Vagina (tissue), 2 donors: ENCODE data around the gene KCNMB2. TPM values are rescaled to one million over a fixed set of nuclear protein-coding genes. Genes with fewer than 3 reads are reported as not detected.
"Not testable (repeated sequence)": the region's sequence is repeated elsewhere in the genome, so short reads cannot be mapped to it uniquely, and the experiment has no call there.

ENCODE experiments used
- DNase-seq, 2 donors: peaks; one replicate each; pipeline ENCODE4 v3.0.0-alpha.2; 2017; ENCODE audit errors: extremely low spot score in 2 of 2
- H3K27ac ChIP-seq: fragments of 200-600 bp; sonication (generic); one replicate; pipeline ENCODE4 v1.5.1; 2019
- H3K27me3 ChIP-seq: fragments of 200-600 bp; sonication (generic); one replicate; pipeline ENCODE4 v1.5.1; 2019
- H3K36me3 ChIP-seq, 2 donors: fragments of 200-600 bp; sonication (generic); one replicate each; pipeline ENCODE4 v1.5.1; 2017 to 2019
- H3K4me1 ChIP-seq: fragments of 200-600 bp; sonication (generic); one replicate; pipeline ENCODE4 v1.5.1; 2019
- H3K4me3 ChIP-seq, 2 donors: fragments of 200-600 bp; sonication (generic); 1 replicate in 1 of 2; 2 replicates in 1 of 2; pipeline ENCODE4 v1.5.1; 2016 to 2019
- H3K9me3 ChIP-seq: fragments of 200-600 bp; sonication (generic); one replicate; pipeline ENCODE4 v1.5.1; 2019
- POLR2A ChIP-seq, 2 donors: fragments of 450-650 bp; IDR thresholded peaks; one replicate each; pipeline ENCODE4 v1.6.1; 2017; ENCODE audit warnings: antibody characterized with exemption in 2 of 2, mild to moderate bottlenecking in 2 of 2, moderate library complexity in 2 of 2
- POLR2AphosphoS5 ChIP-seq, 2 donors: sonication (generic); formaldehyde crosslinking; IDR thresholded peaks; one replicate each; pipeline ENCODE4 v1.9.0; 2017; ENCODE audit warnings: antibody characterized with exemption in 2 of 2, mild to moderate bottlenecking in 2 of 2, low read depth in 1 of 2; ENCODE audit not compliant: insufficient read depth in 1 of 2
- intact Hi-C: fragments of 100-400 bp; cut with DNase I; formaldehyde crosslinking; loops from one replicate; pipeline ENCODE4 v1.15.1; 2023
- total RNA-seq: library from RNA; depleted of rRNA; stranded (reverse); fragments of >200 nt; gene quantifications from one replicate; pipeline ENCODE4 v1.2.3, GENCODE V29; 2016
- TF ChIP-seq, protein P1 (sequence below), 3 experiments: fragments of 450-650 bp in 2 of 3; fragments of 200-600 bp in 1 of 3; sonication (generic) in 1 of 3; IDR thresholded peaks; one replicate each; pipeline ENCODE4 v1.5.1; 2017 to 2019; ENCODE audit warnings: antibody characterized with exemption in 3 of 3, mild to moderate bottlenecking in 2 of 3, moderate library complexity in 2 of 3

Gene KCNMB2
- total RNA-seq, 1 donor from 2014 or later = 1.5 TPM

DNA sequence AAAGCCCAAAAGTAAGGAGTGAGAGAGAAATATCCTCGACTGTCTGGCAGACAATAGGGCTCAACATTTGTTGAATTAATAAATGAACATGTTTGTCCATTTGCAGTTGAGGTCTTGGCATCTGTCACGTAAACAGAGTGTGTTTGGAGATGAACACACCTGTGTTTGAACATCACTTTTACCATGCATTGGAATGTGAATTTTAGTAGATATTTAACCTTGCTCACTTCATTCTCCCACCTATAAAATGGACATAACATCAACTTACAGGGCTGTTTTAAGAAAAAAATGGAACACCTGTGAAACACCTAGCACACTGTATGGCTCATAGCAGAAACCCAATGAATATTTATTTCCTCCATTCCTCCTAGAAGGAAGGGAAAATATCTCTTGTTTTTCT is 204.8 kb downstream of the KCNMB2 start:
- Histone ChIP-seq H3K4me1 (no peaks in the 10 kb centered on the region), H3K9me3 (no peaks in the 10 kb centered on the region), H3K4me3 (no peak overlapping the region), H3K27me3 (no peaks in the 10 kb centered on the region), H3K27ac (no peak overlapping the region), H3K36me3 (no peaks in the 10 kb centered on the region)
- intact Hi-C loops = no loop called here
- no peak for DNase-seq
- TF ChIP-seq POLR2A (IDR thresholded peaks at IDR 0.05) (no peak), POLR2AphosphoS5 (IDR thresholded peaks at IDR 0.05; ENCODE audit: insufficient read depth in 1 of 2, low read depth in 1 of 2) (no peak)

DNA sequence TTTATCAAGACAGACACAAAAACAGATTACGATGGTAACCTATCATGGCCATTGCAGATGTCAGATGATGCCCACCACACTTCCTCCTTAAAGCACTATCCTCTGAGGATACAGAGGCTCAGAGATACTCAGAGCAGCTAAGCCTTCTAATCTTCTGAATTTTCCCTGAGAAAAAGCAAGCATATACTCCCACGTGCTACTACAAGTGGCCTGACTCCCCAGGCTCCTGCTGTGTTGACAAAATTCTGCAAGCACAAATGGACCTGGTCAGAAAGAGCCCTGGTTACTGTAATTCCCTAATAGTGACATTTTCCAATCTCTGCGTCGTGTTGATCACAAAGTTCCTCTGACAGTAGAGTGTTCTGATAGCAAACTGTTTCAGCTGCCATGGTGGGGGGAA is 207.1 kb downstream of the KCNMB2 start:
- Histone ChIP-seq H3K4me3 (no peak overlapping the region), H3K36me3 (no peaks in the 10 kb centered on the region), H3K27me3 (no peaks in the 10 kb centered on the region), H3K4me1 (no peaks in the 10 kb centered on the region), H3K9me3 (no peaks in the 10 kb centered on the region), H3K27ac (no peak overlapping the region)
- no peak for DNase-seq
- intact Hi-C loops = no loop called here
- TF ChIP-seq POLR2A (IDR thresholded peaks at IDR 0.05) (no peak), POLR2AphosphoS5 (IDR thresholded peaks at IDR 0.05; ENCODE audit: insufficient read depth in 1 of 2, low read depth in 1 of 2) (no peak)
- TF ChIP-seq, protein P1, sequence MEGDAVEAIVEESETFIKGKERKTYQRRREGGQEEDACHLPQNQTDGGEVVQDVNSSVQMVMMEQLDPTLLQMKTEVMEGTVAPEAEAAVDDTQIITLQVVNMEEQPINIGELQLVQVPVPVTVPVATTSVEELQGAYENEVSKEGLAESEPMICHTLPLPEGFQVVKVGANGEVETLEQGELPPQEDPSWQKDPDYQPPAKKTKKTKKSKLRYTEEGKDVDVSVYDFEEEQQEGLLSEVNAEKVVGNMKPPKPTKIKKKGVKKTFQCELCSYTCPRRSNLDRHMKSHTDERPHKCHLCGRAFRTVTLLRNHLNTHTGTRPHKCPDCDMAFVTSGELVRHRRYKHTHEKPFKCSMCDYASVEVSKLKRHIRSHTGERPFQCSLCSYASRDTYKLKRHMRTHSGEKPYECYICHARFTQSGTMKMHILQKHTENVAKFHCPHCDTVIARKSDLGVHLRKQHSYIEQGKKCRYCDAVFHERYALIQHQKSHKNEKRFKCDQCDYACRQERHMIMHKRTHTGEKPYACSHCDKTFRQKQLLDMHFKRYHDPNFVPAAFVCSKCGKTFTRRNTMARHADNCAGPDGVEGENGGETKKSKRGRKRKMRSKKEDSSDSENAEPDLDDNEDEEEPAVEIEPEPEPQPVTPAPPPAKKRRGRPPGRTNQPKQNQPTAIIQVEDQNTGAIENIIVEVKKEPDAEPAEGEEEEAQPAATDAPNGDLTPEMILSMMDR (IDR thresholded peaks at IDR 0.05) = no peak

DNA sequence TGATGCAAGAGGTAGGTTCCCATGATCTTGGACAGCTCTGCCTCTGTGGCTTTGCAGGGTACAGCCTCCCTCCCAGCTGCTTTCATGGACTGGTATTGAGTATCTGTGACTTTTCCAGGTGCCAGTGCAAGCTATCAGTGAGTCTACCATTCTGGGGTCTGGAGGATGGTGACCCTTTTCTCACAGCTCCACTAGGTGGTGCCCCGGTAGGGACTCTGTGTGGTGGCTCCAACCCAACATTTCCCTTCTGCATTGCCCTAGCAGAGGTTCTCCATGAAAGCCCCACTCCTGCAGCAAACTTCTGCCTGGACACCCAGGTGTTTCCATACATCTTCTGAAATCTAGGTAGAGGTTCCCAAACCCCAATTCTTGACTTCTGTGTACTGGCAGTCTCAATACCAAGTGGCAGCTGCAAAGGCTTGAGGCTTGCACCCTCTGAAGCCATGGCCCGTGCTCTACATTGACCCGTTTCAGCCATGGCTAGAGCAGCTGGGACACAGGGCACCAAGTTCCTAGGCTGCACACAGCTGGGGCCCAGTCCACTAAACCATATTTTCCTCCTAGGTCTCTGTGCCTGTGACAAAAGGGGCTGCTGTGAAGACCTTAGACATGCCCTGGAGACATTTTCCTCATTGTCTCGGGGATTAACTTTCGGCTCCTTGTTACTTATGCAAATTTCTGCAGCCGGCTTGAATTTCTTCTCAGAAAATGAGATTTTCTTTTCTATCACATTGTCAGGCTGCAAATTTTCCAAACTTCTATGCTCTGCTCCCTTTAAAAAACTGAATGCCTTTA is 209.8 kb downstream of the KCNMB2 start:
- H3K36me3 ChIP-seq, H3K4me3 ChIP-seq, H3K9me3 ChIP-seq, H3K27ac ChIP-seq, H3K4me1 ChIP-seq, DNase-seq, H3K27me3 ChIP-seq, intact Hi-C loops: not testable (repeated sequence)

DNA sequence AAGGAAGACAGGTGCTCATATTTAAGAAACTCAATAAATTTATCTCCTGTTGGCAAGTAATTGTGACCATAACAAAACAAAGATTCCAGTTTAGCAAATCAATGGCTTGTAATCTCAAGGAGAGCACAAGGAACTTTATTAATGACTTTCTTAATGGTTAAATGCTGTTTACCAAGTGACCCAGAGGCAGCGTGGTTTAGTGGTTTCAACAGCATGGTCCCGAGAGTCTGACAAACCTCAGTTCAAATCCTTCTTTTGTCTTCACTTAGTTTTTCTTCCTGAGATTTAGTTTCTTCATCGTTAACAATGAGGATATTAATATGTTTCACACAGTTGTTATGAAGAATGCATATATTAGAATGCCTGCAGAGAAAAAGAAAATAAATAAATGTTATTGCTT is 212.6 kb downstream of the KCNMB2 start:
- TF ChIP-seq, protein P1 (IDR thresholded peaks at IDR 0.05) = no peak
- TF ChIP-seq POLR2AphosphoS5 (IDR thresholded peaks at IDR 0.05; ENCODE audit: insufficient read depth in 1 of 2, low read depth in 1 of 2) = no peak
- no peak for DNase-seq

DNA sequence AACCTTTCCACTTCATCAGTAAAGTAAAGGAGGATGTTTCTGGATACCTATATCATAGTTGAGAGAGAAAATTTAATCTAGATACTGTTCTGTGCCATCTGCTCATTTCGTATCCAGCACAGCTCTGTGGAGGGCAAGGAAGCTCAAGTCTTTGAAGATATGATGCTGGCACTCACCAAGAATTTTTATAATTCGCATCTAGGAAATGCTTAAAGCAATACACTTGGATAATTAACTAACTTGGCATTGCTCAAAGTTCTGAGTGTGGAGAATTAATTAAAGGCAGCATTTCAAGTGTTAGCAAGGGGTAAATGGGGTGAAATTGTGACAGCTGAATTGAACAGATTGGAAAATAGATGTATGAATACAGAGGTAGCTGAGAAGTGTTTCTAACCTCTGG is 213.2 kb downstream of the KCNMB2 start:
- TF ChIP-seq POLR2A (IDR thresholded peaks at IDR 0.05) (no peak), POLR2AphosphoS5 (IDR thresholded peaks at IDR 0.05; ENCODE audit: insufficient read depth in 1 of 2, low read depth in 1 of 2) (no peak)
- TF ChIP-seq, protein P1 (IDR thresholded peaks at IDR 0.05) = no peak
- Histone ChIP-seq H3K9me3 (no peaks in the 10 kb centered on the region), H3K36me3 (no peaks in the 10 kb centered on the region), H3K4me3 (no peak overlapping the region), H3K27ac (no peak overlapping the region), H3K4me1 (no peaks in the 10 kb centered on the region), H3K27me3 (no peaks in the 10 kb centered on the region)
- intact Hi-C loops = no loop called here
- DNase-seq = no peak

More for the DNA sequence above, 212.6 kb downstream of the KCNMB2 start:
- no peaks in the 10 kb centered on the region for H3K9me3 ChIP-seq
- H3K4me1 ChIP-seq = no peaks in the 10 kb centered on the region
- H3K4me3 ChIP-seq = no peak overlapping the region
- H3K27ac ChIP-seq = no peak overlapping the region
- H3K36me3 ChIP-seq = no peaks in the 10 kb centered on the region
- no peaks in the 10 kb centered on the region for H3K27me3 ChIP-seq
- intact Hi-C loops = no loop called here

DNA sequence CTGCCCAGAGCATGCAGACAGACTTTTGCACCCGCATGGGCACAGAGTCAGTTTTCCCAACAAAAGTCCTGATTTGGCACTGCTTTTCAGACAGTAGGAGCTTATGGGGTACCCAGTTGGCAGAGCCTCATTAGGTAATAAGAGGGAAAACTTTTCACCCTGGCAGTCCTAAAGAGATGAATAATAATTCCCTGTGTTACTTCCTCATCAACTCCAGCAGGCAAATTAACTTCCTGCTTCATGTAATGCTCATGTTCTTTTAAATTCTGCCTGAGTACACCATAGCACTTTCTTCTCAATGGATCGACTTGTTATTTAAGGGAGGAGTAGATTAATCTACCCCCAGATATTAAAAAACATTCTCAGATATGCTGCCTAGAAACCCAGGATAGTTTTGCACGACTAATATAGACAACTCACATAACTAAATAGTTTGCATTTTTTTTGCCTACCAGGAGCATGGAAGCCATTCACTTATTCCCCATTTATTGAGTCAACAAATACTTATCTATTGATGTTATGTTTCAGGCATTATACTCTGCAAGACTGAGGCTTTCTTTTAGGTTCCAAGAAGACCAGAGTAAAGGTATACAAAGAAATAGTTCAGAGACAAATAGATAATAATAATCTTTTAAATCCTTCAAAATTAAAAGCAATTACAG is 214.5 kb downstream of the KCNMB2 start:
- no peaks in the 10 kb centered on the region for H3K36me3 ChIP-seq
- H3K27ac ChIP-seq = no peak overlapping the region
- no peak for TF ChIP-seq POLR2AphosphoS5 (IDR thresholded peaks at IDR 0.05; ENCODE audit: insufficient read depth in 1 of 2, low read depth in 1 of 2)
- TF ChIP-seq POLR2A (IDR thresholded peaks at IDR 0.05) = no peak
- TF ChIP-seq, protein P1 (IDR thresholded peaks at IDR 0.05) = no peak
- H3K27me3 ChIP-seq = no peaks in the 10 kb centered on the region
- intact Hi-C loops = no loop called here
- no peak for DNase-seq
- H3K4me1 ChIP-seq = no peaks in the 10 kb centered on the region
- H3K9me3 ChIP-seq = no peaks in the 10 kb centered on the region
- no peak overlapping the region for H3K4me3 ChIP-seq
